Liver (tissue), 9 donors: ENCODE data around the gene PFDN6. TPM values are rescaled to one million over a fixed set of nuclear protein-coding genes. Genes with fewer than 3 reads are reported as not detected.

Experiments
- DNase-seq: peaks from one replicate; pipeline ENCODE4 v3.0.0-alpha.2; 2017; ENCODE audit warnings: low spot score
- H3K27ac ChIP-seq, 2 donors: one replicate each; pipeline ENCODE4 v1.7.0; 2013; ENCODE audit warnings: inconsistent platforms in 2 of 2, low read length in 2 of 2, control low read depth in 1 of 2, low read depth in 1 of 2, mild to moderate bottlenecking in 1 of 2
- H3K27me3 ChIP-seq, 4 donors: one replicate each; pipeline versions ENCODE4 v1.6.1 to v1.7.0; 2013; ENCODE audit warnings: low read length in 3 of 4, inconsistent platforms in 1 of 4, mild to moderate bottlenecking in 1 of 4, moderate library complexity in 1 of 4; ENCODE audit not compliant: control insufficient read depth in 4 of 4, insufficient read depth in 4 of 4
- H3K36me3 ChIP-seq, 4 donors: one replicate each; pipeline versions ENCODE4 v1.6.1 to v1.7.0; 2013; ENCODE audit warnings: low read length in 3 of 4, mild to moderate bottlenecking in 3 of 4, low read depth in 1 of 4, moderate library complexity in 1 of 4; ENCODE audit not compliant: control insufficient read depth in 4 of 4, insufficient read depth in 3 of 4
- H3K4me1 ChIP-seq, 4 donors: one replicate each; pipeline versions ENCODE4 v1.6.1 to v1.7.0; 2013; ENCODE audit warnings: low read length in 3 of 4, mild to moderate bottlenecking in 3 of 4, moderate library complexity in 1 of 4; ENCODE audit not compliant: control insufficient read depth in 4 of 4, insufficient read depth in 4 of 4
- H3K4me3 ChIP-seq, 3 donors: one replicate each; pipeline versions ENCODE4 v1.6.1 to v1.7.0; 2013; ENCODE audit warnings: low read length in 3 of 3, control low read depth in 1 of 3, low read depth in 1 of 3, mild to moderate bottlenecking in 1 of 3
- H3K9ac ChIP-seq, 2 donors: one replicate each; pipeline ENCODE4 v1.7.0; 2013; ENCODE audit warnings: low read length in 2 of 2, mild to moderate bottlenecking in 2 of 2, moderate library complexity in 2 of 2, control low read depth in 1 of 2, low read depth in 1 of 2
- H3K9me3 ChIP-seq, 4 donors: one replicate each; pipeline versions ENCODE4 v1.6.1 to v1.7.0; 2013; ENCODE audit warnings: low read length in 3 of 4; ENCODE audit not compliant: control insufficient read depth in 4 of 4
- ATF3 ChIP-seq: IDR thresholded peaks from 2 replicates; pipeline ENCODE4 v1.6.1; 2016; ENCODE audit warnings: antibody characterized with exemption
- EGR1 ChIP-seq, 2 donors: IDR thresholded peaks; 2 replicates each; pipeline ENCODE4 v1.6.1; 2016 to 2018; ENCODE audit warnings: antibody characterized with exemption in 2 of 2, low read depth in 2 of 2
- FOXA2 ChIP-seq: IDR thresholded peaks from 2 replicates; pipeline ENCODE4 v1.6.1; 2016; ENCODE audit warnings: antibody characterized with exemption
- GABPA ChIP-seq, 2 donors: IDR thresholded peaks in 1 of 2; conservative IDR thresholded peaks in 1 of 2; 2 replicates each; pipeline ENCODE4 v1.6.1; 2016; ENCODE audit warnings: antibody characterized with exemption in 2 of 2, mild to moderate bottlenecking in 1 of 2, moderate library complexity in 1 of 2
- HNF4A ChIP-seq, 2 donors: conservative IDR thresholded peaks; 2 replicates each; pipeline ENCODE4 v1.6.1; 2016; ENCODE audit warnings: antibody characterized with exemption in 2 of 2, mild to moderate bottlenecking in 2 of 2
- HNF4G ChIP-seq: IDR thresholded peaks from 2 replicates; pipeline ENCODE4 v1.6.1; 2016; ENCODE audit warnings: antibody characterized with exemption
- JUND ChIP-seq, 2 donors: IDR thresholded peaks; 2 replicates each; pipeline ENCODE4 v1.6.1; 2016; ENCODE audit warnings: antibody characterized with exemption in 2 of 2
- NR2F2 ChIP-seq: IDR thresholded peaks from 2 replicates; pipeline ENCODE4 v1.6.1; 2016; ENCODE audit warnings: antibody characterized with exemption
- RAD21 ChIP-seq, 2 donors: IDR thresholded peaks; 2 replicates each; pipeline ENCODE4 v1.6.1; 2016; ENCODE audit warnings: antibody characterized with exemption in 2 of 2, mild to moderate bottlenecking in 2 of 2
- RXRA ChIP-seq, 2 donors: IDR thresholded peaks; 2 replicates each; pipeline ENCODE4 v1.6.1; 2017 to 2018; ENCODE audit warnings: antibody characterized with exemption in 2 of 2, mild to moderate bottlenecking in 1 of 2
- SP1 ChIP-seq: IDR thresholded peaks from 2 replicates; pipeline ENCODE4 v1.6.1; 2018; ENCODE audit warnings: antibody characterized with exemption, mild to moderate bottlenecking
- TAF1 ChIP-seq: conservative IDR thresholded peaks from 2 replicates; pipeline ENCODE4 v1.6.1; 2016; ENCODE audit warnings: antibody characterized with exemption, mild to moderate bottlenecking
- YY1 ChIP-seq: IDR thresholded peaks from 2 replicates; pipeline ENCODE4 v1.6.1; 2016; ENCODE audit warnings: antibody characterized with exemption, mild to moderate bottlenecking
- WGBS: extraction: QIAGEN DNeasy Blood & Tissue Kit; methylation state at CpG from one replicate; pipeline ENCODE4 v1.1.7; 2013; 5-methylcytosine and 5-hydroxymethylcytosine counted together
- polyA plus RNA-seq, 2 donors: library from polyadenylated mRNA; stranded (reverse) in 1 of 2; unstranded in 1 of 2; fragments of 200-250 nt in 1 of 2; fragments of >200 nt in 1 of 2; fragmentation: Nextera tagmentation in 1 of 2; extraction: Ambion mirVana in 1 of 2; gene quantifications; one replicate each; pipeline versions ENCODE4 v1.2.1 to v1.2.3, GENCODE V29; 2013 to 2015
- total RNA-seq, 2 donors: library from RNA; depleted of rRNA; stranded (reverse); fragments of >200 nt; gene quantifications; one replicate each; pipeline ENCODE4 v1.2.3, GENCODE V29; 2014
- TF ChIP-seq, protein P1 (sequence below): IDR thresholded peaks from 2 replicates; pipeline ENCODE4 v1.6.1; 2016; ENCODE audit warnings: antibody characterized with exemption
- TF ChIP-seq, protein P2 (sequence below): IDR thresholded peaks from 2 replicates; pipeline ENCODE4 v1.6.1; 2016; ENCODE audit warnings: antibody characterized with exemption
- donor health status: healthy.
- donor health status: healthy.
- donor health status: healthy.
- donor health status: healthy.
- donor health status: healthy.

Gene PFDN6
- total and polyA plus RNA-seq, 4 donors, result 6.5 to 60.1 (median 17.4) TPM

- Histone ChIP-seq H3K36me3 (peaks cover 0 to 16% (median 8%) of the 10 kb centered on the region in 4 donors), H3K4me3 (peak overlapping the region in 2 of 3 donors; percentile 55 to 68), H3K27me3 (no peaks in the 10 kb centered on the region), H3K4me1 (peaks cover 18 to 63% (median 52%) of the 10 kb centered on the region in 4 donors), H3K9me3 (no peaks in the 10 kb centered on the region), H3K9ac (no peak overlapping the region), H3K27ac (no peak overlapping the region)
- no peak for DNase-seq
- 83% methylated on average over 19 of the region's 19 CpGs for WGBS
- TF ChIP-seq HNF4A (conservative IDR thresholded peaks at IDR 0.05) (no peak), YY1 (no peak), ATF3 (no peak), HNF4G (no peak), SP1 (no peak), NR2F2 (no peak)
- TF ChIP-seq, protein P1, sequence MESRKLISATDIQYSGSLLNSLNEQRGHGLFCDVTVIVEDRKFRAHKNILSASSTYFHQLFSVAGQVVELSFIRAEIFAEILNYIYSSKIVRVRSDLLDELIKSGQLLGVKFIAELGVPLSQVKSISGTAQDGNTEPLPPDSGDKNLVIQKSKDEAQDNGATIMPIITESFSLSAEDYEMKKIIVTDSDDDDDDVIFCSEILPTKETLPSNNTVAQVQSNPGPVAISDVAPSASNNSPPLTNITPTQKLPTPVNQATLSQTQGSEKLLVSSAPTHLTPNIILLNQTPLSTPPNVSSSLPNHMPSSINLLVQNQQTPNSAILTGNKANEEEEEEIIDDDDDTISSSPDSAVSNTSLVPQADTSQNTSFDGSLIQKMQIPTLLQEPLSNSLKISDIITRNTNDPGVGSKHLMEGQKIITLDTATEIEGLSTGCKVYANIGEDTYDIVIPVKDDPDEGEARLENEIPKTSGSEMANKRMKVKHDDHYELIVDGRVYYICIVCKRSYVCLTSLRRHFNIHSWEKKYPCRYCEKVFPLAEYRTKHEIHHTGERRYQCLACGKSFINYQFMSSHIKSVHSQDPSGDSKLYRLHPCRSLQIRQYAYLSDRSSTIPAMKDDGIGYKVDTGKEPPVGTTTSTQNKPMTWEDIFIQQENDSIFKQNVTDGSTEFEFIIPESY, result no peak
- TF ChIP-seq, protein P2, sequence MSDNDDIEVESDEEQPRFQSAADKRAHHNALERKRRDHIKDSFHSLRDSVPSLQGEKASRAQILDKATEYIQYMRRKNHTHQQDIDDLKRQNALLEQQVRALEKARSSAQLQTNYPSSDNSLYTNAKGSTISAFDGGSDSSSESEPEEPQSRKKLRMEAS, result no peak
Measured at GRCh38 chr6:33316603-33317418, 27.4 kb downstream of the PFDN6 start.

GRCh38 chr6:33317419-33317668 lies 27.9 kb downstream of the PFDN6 start:
- TF ChIP-seq, protein P1, result no peak
- TF ChIP-seq TAF1 (no peak), YY1 (no peak), RXRA (IDR thresholded peaks at IDR 0.05) (no peak), RAD21 (IDR thresholded peaks at IDR 0.05) (no peak), ATF3 (no peak), JUND (IDR thresholded peaks at IDR 0.05) (no peak), FOXA2 (no peak), NR2F2 (no peak), HNF4A (conservative IDR thresholded peaks at IDR 0.05) (no peak), GABPA (IDR thresholded peaks at IDR 0.05 in 1 of 2, conservative IDR thresholded peaks at IDR 0.05 in 1 of 2) (no peak), HNF4G (no peak), EGR1 (IDR thresholded peaks at IDR 0.05; ENCODE audit: low read depth in 2 of 2) (no peak), SP1 (no peak)
- TF ChIP-seq, protein P2, result no peak
- peaks cover 20 to 63% (median 51%) of the 10 kb centered on the region in 4 donors for H3K4me1 ChIP-seq
- peak overlapping the region in 1 of 2 donors; percentile 75 for H3K27ac ChIP-seq
- H3K9me3 ChIP-seq, result no peaks in the 10 kb centered on the region
- under 1% methylated on average over 27 of the region's 27 CpGs for WGBS
- no peak for DNase-seq
- H3K9ac ChIP-seq, result no peak overlapping the region
- H3K27me3 ChIP-seq, result no peaks in the 10 kb centered on the region
- peaks cover 0 to 16% (median 8%) of the 10 kb centered on the region in 4 donors for H3K36me3 ChIP-seq
- H3K4me3 ChIP-seq, result peak overlapping the region in 2 of 3 donors; percentile 55 to 68
